ENCODE measurements around the gene BSPRY.
"Not testable (repeated sequence)": the region's sequence is repeated elsewhere in the genome, so short reads cannot be mapped to it uniquely, and the experiment has no call there.

Gene BSPRY

GRCh38 chr9:113370806-113371325 is 21.5 kb downstream of the BSPRY start:
- no peak for DNase-seq (ENCODE audit: low spot score)

GRCh38 chr9:113372059-113372458 is 22.7 kb downstream of the BSPRY start:
- DNase-seq (ENCODE audit: low spot score) = no peak

GRCh38 chr9:113373256-113373655 is 23.9 kb downstream of the BSPRY start:
- DNase-seq (ENCODE audit: low spot score) = no peak

DNA sequence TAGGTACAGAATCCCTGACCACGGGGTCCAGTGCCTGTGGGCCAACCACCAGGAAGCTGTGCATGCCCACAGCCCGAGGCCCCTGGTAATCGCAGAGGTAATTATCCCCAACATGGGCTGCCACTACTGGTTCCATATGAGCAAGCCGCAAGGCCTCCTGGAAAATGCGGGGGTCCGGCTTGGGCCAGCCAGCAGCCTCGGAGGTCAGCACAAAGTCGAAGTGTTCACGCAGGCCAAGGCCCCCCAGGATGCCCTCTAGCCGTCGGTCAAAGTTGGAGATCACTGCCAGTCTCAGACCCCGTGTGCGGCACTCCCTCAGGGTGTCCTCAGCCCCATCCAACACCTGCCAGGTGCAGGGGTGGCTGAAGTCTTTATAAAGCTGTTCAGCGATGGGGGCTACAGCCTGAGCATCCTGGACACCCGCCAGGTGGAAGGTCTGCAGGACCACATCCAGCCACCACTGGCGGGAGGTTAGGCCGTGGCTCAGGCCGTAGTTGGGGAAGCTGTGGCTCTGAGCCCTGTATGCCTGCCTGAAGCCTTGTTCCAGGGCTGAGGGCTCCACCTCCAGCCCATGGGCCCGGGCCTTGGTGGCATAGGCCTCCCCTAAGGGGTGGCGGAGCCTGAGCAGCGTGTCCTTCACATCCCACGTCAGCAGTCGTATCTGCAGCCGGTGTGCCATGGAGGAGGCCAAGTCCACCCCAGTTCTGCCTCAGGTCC is 24.5 kb downstream of the BSPRY start:
- no peak for DNase-seq (ENCODE audit: low spot score)

- DNase-seq (ENCODE audit: low spot score) = no peak
Observed at GRCh38 chr9:113375057-113376023, 26.0 kb downstream of the BSPRY start.

DNA sequence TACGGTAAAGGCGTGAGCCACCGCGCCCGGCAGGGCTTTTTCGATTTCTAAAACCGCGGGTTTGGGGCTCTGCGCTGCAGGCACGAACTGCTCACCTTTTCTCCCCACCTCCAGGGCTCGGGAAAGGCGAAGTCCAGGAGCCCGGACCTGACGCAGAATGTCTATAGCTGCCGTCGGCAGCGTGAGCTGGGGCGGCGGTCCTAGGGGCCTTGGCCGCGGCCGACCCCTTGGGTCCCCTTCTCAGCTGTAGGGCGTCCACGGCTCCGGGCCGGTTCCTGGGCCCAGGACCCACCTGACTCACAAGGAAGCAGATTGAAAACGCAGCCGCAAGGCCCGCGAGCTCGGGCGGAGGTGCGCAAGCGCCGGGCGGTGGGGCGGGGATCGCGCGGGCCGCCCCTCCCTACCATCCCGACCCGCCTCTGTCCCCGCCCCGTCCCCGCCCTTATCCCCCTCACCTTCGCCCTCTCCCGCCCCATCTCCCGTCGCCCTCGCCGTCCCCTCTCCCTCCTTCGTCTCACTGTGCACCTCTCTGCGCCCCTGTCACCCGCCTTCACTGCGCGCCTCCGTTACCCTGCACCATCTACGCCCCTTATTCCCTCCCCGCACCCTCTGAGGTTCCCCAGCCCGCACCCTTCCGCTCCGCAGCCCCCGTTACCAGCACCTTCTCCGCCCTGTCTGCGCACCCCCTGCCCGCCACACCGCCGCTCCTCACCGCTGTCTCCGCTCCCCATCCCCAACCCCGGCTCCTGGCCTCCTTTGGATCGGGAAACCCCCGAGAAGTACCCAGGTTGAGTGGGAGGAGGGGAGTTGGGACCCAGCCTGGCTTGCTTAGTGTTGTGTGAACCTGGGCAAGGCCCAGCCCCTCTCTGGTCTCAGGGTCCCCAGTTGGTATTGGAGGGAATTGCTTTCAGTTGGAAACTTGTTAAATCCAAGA is 27.6 kb downstream of the BSPRY start, which contains the start of gene HDHD3:
Gene HDHD3 (minus strand): TSS at position 353 of the 934 bp plus-strand sequence. CDS start 2,632 bp downstream, outside the sequence.
- peak; percentile 98 for DNase-seq (ENCODE audit: low spot score)

GRCh38 chr9:113379094-113379828 is 29.9 kb downstream of the BSPRY start:
- not testable (repeated sequence) for DNase-seq (ENCODE audit: low spot score)

DNA sequence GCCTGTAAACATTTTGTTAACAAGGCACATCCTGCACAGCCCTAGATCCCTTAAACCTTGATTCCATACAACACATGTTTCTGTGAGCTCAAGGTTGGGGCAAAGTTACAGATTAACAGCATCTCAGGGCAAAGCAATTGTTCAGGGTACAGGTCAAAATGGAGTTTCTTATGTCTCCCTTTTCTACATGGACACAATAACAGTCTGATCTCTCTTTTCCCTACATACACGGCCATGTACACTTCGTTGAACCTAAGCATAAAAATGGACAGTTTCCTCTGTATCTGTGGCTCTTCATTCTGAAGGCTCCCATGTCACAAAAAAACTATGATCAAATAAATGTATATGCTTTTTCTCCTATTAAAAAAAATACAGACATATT is 30.5 kb downstream of the BSPRY start:
- not testable (repeated sequence) for DNase-seq (ENCODE audit: low spot score)

DNA sequence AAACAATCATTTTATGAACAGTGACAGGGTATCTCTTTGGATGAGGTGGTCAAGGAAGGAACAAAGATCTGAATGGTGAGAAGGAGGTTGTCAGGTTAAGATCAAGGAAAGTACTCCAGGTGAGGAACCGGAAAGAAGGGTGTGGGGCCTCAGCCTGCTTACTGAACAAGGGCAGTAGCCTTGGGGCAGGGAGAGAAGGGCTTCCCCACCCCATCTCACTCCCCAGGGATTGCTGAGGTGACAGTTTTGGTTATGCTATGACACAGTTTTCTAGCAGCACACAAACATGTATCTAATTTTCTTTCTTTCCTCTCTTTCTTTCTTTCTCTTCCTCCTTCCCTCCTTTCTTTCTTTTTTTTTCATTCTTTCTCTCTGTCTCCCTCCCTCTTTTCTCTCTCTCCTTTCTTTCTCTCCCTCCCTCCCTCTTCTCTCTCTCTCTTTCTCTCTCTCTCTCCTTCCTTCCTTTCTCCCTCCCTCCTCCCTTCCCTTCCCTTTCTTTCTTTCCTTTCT is 31.6 kb downstream of the BSPRY start:
- no peak for DNase-seq (ENCODE audit: low spot score)

DNA sequence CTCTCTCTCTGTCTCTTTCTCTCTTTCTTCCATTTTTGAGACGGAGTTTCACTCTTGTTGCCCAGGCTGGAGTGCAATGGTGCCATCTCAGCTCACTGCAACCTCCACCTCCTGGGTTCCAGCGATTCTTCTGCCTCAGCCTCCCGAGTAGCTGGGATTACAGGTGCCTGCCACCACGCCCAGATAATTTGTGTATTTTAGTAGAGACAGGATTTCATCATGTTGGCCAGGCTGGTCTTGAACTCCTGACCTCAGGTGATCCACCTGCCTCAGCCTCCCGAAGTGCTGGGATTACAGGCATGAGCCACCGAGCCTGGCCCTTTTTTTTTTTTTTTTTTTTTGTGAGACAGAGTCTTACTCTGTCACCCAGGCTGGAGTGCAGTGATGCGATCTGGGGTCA is 32.1 kb downstream of the BSPRY start:
- not testable (repeated sequence) for DNase-seq (ENCODE audit: low spot score)

GRCh38 chr9:113381909-113382411 is 32.6 kb downstream of the BSPRY start:
- no peak for DNase-seq (ENCODE audit: low spot score)

- no peak for DNase-seq (ENCODE audit: low spot score)
Observed at GRCh38 chr9:113386571-113387393, 37.4 kb downstream of the BSPRY start.

DNA sequence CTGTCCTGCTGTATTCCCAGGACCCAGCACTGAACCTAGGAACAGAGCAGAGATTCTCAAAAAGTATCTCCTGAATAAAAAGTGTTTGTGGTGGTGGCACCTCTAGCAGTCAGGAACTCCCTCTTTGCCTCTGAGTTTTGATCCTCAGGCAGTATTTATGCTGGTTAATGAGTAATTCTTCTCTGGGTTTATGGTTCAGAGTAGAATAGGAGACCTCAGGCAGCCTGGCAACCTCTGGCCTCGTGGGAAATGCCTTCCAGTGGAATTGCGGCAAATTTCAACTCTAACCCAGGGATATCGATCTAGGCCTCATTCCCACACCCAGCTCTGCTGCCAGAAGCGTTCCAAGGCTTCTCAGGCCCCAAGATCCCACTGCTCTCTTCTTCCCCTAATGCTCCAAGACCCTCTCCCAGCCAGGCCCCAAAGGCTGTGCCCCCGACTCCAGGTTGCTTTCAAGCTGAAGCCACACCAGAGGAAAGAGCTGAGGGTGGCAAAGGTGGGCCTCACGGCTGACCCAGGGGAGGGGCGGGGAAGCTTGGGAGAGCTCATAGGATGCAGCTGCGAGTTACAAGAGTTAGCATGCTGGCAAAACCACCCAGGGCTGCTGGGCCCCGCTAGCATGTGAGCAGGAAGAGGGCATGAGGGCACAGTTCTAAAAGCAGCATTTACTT is 38.4 kb downstream of the BSPRY start:
- DNase-seq (ENCODE audit: low spot score) = no peak

- no peak for DNase-seq (ENCODE audit: low spot score)
Observed at GRCh38 chr9:113388833-113389232, 39.5 kb downstream of the BSPRY start.

GRCh38 chr9:113389451-113389850 is 40.1 kb downstream of the BSPRY start:
- no peak for DNase-seq (ENCODE audit: low spot score)

DNA sequence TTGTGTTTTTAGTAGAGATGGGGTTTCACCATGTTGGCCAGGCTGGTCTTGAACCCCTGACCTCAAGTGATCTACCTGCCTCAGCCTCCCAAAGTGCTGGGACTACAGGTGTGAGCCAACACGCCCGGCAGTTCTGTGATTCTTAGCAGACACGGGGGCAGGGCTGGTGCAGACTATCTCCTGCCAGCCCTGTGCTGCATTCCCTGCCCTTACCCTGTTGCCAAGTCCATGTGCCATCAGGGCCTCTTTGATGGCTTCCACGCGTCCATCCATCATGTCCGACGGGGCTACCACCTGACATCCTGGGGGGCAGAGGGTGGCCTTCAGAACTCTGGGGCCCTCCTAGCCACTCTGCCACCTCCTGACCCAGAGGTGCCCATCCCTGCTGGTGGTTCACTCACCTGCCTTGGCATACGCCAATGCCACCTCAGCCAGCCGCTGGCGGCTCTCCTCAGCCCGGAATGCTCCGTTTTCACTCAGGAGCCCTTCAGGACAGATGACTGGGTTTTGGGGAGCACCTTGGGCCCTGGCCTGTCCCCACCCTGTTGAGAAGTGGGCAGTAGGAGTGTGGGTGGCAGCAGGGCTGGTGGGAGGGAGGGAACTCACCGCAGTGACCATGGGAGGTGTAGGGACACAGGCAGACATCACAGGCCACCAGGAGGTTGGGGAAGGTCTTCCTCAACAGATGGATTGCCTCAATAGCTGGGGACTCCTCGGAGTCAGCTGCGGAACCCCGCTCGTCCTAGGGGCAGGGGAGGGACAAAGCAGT is 41.0 kb downstream of the BSPRY start:
- DNase-seq (ENCODE audit: low spot score) = no peak

- DNase-seq (ENCODE audit: low spot score) = no peak
Observed at GRCh38 chr9:113391917-113392316, 42.6 kb downstream of the BSPRY start.

GRCh38 chr9:113393281-113393680 is 43.9 kb downstream of the BSPRY start:
- DNase-seq (ENCODE audit: low spot score) = no peak

Data from AG20443 (cell line).